Activated CD4-positive, CD25-positive, alpha-beta regulatory T cell (primary cell): ENCODE data around the gene C6orf136.

Experiments
- DNase-seq, 4 experiments: peaks; one replicate each; lab custom pipeline; 2025; lab: John Stamatoyannopoulos, UW

C6orf136 gene, protein sequence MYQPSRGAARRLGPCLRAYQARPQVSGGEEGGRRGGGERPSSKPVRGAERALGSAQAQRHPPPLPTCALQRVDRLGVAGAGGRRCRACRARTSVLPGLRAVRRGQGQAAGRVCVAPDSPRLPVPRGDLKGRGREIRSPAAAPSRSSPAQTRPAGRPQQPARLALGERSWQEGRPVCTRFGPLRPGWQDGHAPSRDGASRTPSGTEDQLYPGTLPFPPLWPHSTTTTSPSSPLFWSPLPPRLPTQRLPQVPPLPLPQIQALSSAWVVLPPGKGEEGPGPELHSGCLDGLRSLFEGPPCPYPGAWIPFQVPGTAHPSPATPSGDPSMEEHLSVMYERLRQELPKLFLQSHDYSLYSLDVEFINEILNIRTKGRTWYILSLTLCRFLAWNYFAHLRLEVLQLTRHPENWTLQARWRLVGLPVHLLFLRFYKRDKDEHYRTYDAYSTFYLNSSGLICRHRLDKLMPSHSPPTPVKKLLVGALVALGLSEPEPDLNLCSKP

DNA sequence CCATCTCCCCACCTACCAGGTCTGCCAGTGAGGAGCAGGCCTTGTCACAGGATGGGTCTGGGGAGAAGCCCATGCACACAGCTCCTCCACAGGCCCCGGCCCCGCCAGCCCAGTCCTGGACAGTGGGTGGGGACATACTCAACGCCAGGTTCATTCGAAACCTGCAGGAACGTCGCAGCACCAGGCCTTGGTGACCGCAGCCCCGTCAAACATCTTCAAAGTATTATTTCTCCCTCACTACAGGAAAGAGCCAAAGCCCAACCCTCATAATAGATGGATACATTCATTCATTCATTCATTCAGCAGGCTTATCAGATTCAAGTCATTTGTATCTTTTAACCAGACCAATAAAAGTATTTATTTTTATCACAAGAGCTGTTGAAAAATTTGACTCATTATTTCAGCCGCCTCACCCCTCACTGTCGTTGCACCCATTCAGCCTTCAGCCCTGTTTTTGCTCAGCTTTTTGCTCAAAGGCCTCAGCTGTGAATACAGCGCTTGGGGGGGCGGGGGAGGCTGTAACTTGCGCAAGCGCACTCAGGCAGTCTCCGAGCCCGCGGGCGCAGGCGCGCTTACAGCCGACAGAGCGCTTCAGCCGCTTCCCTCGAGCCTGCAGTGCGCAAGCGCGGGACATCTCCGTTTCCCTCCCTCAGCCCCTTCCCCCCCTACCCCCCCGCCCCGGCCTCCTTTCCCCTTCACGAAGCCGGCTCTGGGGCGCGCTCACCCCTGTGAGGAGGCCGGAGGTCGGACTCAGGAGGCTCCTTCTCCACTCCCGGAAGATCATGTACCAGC, at the start of gene C6orf136:
Gene C6orf136, plus strand, starts transcription at position 684 of the 792 bp plus-strand sequence. Its CDS starts 99 bp downstream, at position 783.
- DNase-seq: peak; percentile 78 to 90 (median 83)

DNA sequence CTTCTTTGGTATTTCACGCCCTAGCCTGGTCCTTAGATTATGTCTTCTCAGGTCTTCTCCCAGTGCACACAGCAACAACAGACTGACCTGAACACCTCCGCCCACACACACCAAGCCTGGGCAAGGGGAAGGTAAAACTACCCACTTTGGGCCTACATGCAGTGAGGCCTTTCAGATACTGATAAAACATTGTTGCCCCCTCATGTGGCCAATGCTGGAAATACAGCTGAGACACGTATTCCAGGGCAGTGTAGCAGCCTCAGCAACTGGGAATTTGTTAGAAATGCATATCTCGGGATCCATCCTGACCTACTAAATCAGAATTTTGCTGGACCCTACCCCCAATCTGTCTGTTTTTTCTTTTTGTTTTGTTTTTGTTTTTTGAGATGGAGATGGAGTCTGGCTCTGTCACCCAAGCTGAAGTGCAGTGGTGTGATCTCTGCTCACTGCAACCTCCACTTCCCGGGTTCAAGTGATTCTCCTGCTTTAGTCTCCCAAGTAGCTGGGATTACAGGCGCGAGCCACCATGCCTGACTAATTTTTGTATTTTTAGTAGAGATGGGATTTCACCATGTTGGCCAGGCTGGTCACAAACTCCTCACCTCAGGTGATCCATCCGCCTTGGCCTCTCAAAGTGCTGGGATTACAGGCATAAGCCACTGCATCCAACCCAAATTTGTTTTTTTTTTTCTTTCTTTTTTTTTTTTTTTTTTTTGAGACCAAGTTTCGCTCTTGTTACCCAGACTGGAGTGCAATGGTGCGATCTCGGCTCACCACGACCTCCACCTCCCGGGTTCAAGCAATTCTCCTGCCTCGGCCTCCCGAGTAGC, 49.4 kb upstream of the C6orf136 start:
- peak; percentile 57 to 76 (median 59) for DNase-seq

DNA sequence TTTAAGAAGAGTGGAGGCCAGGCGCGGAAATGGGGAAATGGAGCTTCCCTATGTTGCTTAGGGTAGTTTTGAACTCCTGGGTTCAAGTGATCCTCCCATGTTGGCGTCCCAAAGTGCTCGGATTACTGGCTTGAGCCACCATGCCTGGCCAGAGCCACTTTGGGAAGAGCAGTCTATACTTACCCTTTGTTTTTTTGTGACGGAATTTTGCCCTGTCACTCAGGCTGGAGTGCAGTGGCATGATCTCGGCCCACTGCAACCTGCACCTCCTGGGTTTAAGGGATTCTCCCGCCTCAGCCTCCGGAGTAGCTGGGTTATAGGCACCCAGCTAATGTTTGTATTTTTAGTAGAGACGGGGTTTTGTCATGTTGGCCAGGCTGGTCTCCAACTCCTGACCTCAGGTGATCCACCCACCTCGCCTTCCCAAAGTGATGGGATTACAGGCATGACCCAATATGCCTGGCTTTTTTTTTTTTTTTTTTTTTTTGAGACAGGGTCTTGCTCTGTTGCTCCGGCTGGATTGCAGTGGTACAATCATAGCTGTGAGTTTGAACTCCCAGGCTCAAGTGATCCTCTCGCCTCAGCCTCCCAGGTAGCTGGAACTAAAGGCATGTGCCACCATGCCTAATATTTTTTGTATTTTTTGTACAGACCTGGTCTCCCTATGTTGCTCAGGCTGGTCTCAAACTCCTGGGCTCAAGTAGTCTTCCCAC, 47.9 kb upstream of the C6orf136 start:
- no peak for DNase-seq

- no peak for DNase-seq
These were observed 47.2 kb upstream of the C6orf136 start for GRCh38 chr6:30599625-30600324.

DNA sequence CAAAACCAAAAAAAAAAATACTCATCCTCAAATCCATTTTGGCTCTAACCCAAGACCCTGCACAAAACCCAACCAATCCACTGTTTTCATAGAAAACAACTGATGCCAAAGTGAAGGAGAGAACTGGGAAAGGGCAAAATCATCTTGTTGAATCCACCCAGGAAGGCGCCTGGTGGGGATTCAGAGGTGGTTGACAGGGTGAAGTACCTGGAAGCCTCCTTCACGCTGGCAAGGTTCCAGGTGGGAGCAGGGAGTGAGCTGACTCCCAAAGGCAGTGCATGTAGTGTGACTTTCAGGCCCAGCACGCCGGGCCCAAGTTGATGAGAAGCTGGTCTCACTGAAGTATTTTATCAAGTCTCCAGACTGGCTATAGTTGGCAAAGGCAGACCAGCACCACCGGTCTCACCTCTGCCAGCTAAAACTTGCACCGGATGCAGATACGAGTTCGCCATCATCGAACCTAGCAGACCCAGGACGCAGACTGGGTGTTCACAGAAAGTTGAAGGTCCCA, 46.4 kb upstream of the C6orf136 start:
- no peak for DNase-seq

DNA sequence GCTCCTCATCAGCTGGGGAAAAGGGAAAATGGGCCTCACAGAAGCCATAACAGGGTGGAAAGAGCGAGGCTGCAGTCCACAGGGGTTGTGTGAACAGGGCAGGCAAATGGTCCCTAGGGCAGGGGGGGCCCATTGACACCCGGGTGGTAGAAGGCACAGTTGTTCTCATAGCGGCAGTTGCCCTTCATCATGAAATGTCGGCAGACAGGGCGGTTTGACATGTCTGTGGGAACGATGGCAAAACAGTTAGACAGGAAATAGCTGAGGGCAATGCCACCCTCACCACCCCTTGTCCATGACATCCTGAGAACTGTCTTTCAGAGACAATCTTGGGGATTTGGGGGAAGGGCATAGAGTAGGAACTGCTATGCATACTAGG, 45.5 kb upstream of the C6orf136 start:
- DNase-seq: no peak

DNA sequence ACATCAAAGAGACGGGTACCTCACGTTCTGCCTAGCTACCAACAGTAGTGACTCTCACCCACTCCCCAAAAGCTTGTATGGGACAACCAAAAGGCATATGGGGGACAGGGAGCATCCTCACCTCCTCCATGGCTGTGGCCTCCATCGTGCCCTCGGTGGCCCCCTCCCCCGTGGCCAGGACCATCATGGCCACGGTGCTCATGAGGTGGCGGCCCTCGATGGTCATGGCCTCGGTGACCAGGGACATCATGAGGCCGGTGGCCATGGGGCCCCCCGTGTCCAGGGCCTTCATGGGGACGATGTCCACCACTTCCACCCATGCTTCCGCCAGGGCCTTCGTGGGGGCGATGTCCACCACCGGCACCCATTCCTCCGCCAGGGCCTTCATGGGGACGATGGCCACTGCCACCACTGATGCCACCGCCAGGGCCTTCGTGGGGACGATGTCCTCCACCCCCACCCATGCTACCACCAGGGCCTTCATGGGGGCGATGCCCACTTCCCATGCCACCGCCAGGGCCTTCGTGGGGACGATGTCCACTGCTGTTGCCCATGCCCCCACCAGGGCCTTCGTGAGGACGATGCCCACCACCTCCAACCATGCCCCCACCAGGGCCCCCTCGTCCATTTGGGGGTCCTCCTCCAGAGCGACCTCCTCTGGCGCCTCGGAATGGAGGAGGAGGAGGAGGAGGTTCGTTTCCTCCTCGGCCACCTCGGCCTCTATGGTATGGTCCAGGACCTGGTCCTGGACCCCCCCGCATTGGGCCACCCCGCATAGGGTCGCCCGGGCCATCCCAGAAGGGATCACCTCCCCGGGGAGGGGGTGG, 44.9 kb upstream of the C6orf136 start:
- DNase-seq: no peak

DNA sequence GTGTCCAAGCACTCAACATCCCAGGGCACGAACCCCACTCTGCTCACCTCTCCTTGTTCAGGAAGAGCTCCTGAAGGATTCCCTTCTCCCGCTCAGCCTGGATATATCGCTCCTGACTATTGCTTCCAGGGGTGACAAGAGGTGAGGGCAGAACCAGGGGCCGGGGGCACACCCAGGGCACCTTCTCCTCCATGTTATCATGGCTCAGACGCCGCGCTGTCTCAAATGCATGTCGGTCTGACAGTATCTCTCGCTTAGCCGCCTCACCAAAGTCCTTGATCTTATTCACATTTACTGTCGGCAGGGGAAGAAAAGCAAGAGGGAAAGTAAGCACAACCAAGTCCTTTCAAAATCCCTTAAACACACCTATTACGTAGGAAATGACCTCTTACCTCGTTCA, 43.0 kb upstream of the C6orf136 start:
- DNase-seq: no peak

- no peak for DNase-seq
These were observed 36.9 kb upstream of the C6orf136 start for GRCh38 chr6:30610065-30610464.

- no peak for DNase-seq
These were observed 35.6 kb upstream of the C6orf136 start for GRCh38 chr6:30611150-30611855.

DNA sequence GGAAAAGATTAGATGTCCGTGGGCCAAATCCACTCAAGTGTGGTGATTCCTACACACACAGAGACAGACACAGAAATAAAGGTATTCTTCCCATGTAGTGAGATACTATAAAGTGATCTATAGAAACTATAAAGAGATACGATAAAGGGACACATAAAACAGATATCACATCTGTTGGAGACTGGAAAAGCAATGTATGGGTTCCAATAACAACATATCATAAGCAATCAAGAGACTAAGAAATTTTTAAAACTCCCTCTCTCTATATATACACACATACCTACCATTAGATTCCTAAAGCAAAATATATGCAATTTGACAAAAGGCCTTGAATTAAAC, 35.1 kb upstream of the C6orf136 start:
- DNase-seq: no peak

DNA sequence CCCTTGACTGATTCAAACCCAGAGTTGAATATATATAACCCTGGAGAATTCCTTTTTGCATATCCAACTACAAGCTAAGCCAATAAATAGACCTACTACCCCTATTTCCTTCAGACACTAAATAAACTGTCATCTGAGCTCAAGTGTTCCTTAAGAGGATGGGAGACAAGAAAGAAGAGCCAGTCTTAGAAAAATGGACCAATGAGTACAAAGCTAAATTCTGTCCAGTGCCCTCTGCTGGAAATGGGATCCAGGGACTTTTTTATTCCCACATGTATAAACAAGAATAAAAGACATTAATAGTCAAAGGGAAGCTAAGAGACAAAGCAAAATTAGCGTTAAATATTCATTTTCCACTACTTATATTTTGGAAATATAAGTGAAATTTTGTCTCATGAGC, 34.7 kb upstream of the C6orf136 start:
- no peak for DNase-seq

DNA sequence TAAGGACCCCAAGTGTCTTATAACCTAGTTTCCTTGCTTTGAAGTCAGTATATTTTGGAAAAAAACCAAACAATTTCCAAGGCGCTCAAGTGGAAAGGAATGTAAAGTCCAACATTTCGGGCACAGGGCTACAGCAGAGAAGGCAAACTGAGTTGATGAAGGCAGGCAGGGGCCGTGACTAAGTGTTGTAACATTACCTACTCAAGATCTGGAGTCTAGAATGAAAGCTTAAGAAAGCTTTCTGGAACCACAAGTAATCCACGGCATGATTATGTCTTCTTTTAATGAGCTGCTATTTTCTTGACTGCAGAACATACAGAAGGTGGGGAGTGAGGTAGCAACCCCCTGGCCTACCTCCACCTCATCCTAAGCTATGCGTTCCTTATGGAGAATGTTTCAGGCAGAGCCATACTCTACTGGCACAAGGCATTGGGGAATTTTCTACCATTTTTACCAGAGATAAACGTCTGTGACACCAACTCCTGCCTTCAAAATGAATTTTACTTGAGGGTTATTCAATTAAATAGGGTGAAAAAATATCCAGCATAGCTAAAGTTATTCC, 34.2 kb upstream of the C6orf136 start:
- DNase-seq: no peak

DNA sequence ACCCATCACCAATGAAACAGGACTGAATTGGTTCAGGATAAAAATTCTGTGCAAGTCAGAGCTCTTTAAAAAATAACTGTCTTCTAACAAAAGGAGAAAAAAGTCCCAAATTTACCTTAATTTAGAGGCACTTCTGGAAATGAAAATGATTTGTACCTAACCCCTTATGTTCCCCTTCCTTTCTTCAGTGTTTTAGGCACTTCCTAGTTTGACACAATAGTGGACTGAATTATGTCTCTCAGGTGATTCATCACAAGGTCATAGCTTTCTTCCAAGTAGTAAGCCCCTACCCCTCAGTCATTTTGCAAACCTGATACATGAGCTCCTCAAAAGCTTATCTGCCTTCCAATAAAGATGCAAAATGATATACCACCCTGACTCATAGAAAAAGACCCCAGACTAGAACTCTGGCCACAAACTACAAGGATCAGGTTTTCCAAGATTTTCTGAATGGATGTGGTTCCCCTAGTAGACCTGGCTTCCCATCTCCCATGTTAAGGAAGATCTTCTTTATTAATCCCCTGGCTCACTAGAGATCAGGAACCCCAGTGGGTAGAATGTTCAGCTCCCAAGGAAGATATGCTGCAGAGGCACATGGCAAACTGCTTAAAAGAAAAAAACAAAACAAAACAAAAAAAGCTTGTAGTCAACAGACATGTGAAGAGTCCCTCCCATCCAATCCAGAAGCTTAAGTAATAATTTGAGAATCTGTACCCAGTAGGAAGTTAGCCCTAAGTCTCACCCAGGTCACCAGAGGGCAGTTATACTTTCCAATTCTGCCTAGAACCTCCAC, 33.5 kb upstream of the C6orf136 start:
- no peak for DNase-seq

GRCh38 chr6:30614044-30614842, 32.7 kb upstream of the C6orf136 start:
- no peak for DNase-seq

- DNase-seq: peak; percentile 46 to 71 (median 62)
These were observed 32.1 kb upstream of the C6orf136 start for GRCh38 chr6:30614843-30615218.
